Ishikawa (cell line): ENCODE measurements around the gene TSPAN15.

Source experiments
- CEBPB ChIP-seq: IDR thresholded peaks from 2 replicates; pipeline ENCODE4 v1.6.1; 2012
- CREB1 ChIP-seq: IDR thresholded peaks from 2 replicates; pipeline ENCODE4 v1.6.1; 2012; ENCODE audit warnings: low read depth
- EGR1 ChIP-seq: IDR thresholded peaks from 2 replicates; pipeline ENCODE4 v1.6.1; 2012
- EP300 ChIP-seq: IDR thresholded peaks from 2 replicates; pipeline ENCODE4 v1.6.1; 2012; ENCODE audit warnings: borderline replicate concordance
- FOXM1 ChIP-seq: IDR thresholded peaks from 2 replicates; pipeline ENCODE4 v1.6.1; 2012; ENCODE audit warnings: low read depth, borderline replicate concordance
- RAD21 ChIP-seq: IDR thresholded peaks from 2 replicates; pipeline ENCODE4 v1.6.1; 2012; ENCODE audit warnings: low read depth
- TCF12 ChIP-seq: IDR thresholded peaks from 2 replicates; pipeline ENCODE4 v1.6.1; 2012; ENCODE audit warnings: low read depth
- TEAD4 ChIP-seq: IDR thresholded peaks from 2 replicates; pipeline ENCODE4 v1.6.1; 2012
- YY1 ChIP-seq: IDR thresholded peaks from 2 replicates; pipeline ENCODE4 v1.6.1; 2012; ENCODE audit warnings: low read depth
- ZBTB7A ChIP-seq: IDR thresholded peaks from 2 replicates; pipeline ENCODE4 v1.6.1; 2012; ENCODE audit warnings: low read depth
- TF ChIP-seq, protein P1 (sequence below): IDR thresholded peaks from 2 replicates; pipeline ENCODE4 v1.6.1; 2012

DNA sequence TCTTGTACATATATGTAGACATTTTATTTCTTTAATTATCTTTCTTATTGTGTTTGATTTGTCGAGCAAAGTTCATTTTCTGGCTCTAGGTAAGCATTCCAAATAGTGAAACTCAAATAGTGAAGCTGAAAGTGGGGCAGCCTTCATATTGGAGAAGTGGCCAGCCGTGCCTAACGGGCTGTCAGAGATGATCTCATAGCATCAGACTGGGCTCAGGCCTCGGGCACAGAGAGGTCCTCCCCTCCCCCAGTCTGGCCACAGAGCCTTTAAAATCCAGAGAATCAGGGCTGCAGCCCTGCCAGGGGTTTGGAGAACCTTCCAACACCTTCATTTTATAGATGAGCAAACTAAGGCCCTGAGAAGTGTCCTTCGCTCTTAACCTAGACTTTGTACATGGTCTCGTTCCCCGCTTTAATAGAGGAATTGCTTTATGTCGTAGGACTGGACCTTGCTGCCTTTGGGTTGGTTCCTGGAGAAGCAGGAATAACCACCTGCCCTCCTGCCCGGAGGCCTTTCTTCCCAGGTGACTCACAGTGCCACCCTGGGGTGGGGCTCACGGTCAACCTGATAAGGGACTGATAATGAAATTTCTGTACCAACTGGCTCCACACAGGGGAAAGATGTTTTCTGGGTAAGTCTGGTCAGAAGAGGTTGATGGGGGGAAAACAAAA lies 7.3 kb downstream of the TSPAN15 start:
- TF ChIP-seq, protein P1, sequence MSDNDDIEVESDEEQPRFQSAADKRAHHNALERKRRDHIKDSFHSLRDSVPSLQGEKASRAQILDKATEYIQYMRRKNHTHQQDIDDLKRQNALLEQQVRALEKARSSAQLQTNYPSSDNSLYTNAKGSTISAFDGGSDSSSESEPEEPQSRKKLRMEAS: no peak
- TF ChIP-seq YY1 (no peak), TEAD4 (no peak), TCF12 (no peak), EP300 (no peak), CREB1 (no peak), CEBPB (no peak), ZBTB7A (no peak), FOXM1 (no peak), EGR1 (no peak), RAD21 (no peak)
